ENCODE data around the gene ABR. TPM values are rescaled to one million over a fixed set of nuclear protein-coding genes. Genes with fewer than 3 reads are reported as not detected.

ABR gene
- polyA plus RNA-seq, 3 donors, result 19.8 to 160 (median 26.0) TPM

- peak overlapping the region in 1 of 7 donors; percentile 15 for H3K27ac Mint-ChIP-seq
- H3K27me3 ChIP-seq (ENCODE audit: control insufficient read depth in 2 of 2, insufficient read depth in 2 of 2, low read length in 2 of 2), result no peaks in the 10 kb centered on the region
- whole genome bisulfite sequencing (ENCODE audit: insufficient coverage), result 83% methylated on average over 26 of the region's 30 CpGs
- intact Hi-C loops (cut with micrococcal nuclease), result loop anchor here in 1 of 2 donors (10.0 kb wide), 1 partner anchor 51 kb away; no protein-coding TSS in a partner anchor
- H2AFZ ChIP-seq (ENCODE audit: insufficient read depth, low read depth, low read length, poor library complexity, severe bottlenecking), result no peak overlapping the region
- H3K9ac ChIP-seq (ENCODE audit: insufficient read depth, low read length, poor library complexity, severe bottlenecking), result no peak overlapping the region
- no peak overlapping the region for H3K27ac ChIP-seq (ENCODE audit: low read depth in 1 of 2, low read length in 2 of 2)
- H3K27me3 Mint-ChIP-seq (ENCODE audit: low read depth in 3 of 3), result peaks cover 0 to 2% (median 1%) of the 10 kb centered on the region in 3 donors
- peaks cover 88 to 90% of the 10 kb centered on the region in 2 donors for H3K36me3 ChIP-seq (replicated peaks in 1 of 2; ENCODE audit: control insufficient read depth in 1 of 2, insufficient read depth in 2 of 2, low read length in 2 of 2)
- H3K36me3 Mint-ChIP-seq, result peaks cover 72 to 89% of the 10 kb centered on the region in 2 donors
- no peaks in the 10 kb centered on the region for H3K4me1 ChIP-seq (ENCODE audit: control insufficient read depth in 1 of 2, insufficient read depth in 2 of 2, low read length in 2 of 2)
- no peaks in the 10 kb centered on the region for H3K9me3 Mint-ChIP-seq
- H3K79me2 ChIP-seq (ENCODE audit: insufficient read depth, low read length), result no peaks in the 10 kb centered on the region
- no peak overlapping the region for H3K4me3 ChIP-seq (replicated peaks in 1 of 3; ENCODE audit: low read depth in 2 of 3, low read length in 3 of 3)
- no peak for DNase-seq
- no peak overlapping the region for H3K4me3 Mint-ChIP-seq
- no peak for TF ChIP-seq CTCF (IDR thresholded peaks at IDR 0.05)
- H4K20me1 ChIP-seq (ENCODE audit: insufficient read depth, low read length), result peaks cover 90% of the 10 kb centered on the region
- H3K4me1 Mint-ChIP-seq, result no peaks in the 10 kb centered on the region
- no peaks in the 10 kb centered on the region for H3K9me3 ChIP-seq (replicated peaks in 1 of 2; ENCODE audit: control insufficient read depth in 1 of 2, insufficient read depth in 1 of 2, low read length in 2 of 2)
- H3K4me2 ChIP-seq (replicated peaks; ENCODE audit: extremely low read depth, low read length, poor library complexity, severe bottlenecking), result no peak overlapping the region
These were observed 175.6 kb downstream of the ABR start for GRCh38 chr17:1003972-1004768.

GRCh38 chr17:1003633-1003971 lies 176.2 kb downstream of the ABR start:
- Mint-ChIP-seq H3K27ac (no peak overlapping the region), H3K36me3 (peaks cover 68 to 84% of the 10 kb centered on the region in 2 donors), H3K9me3 (no peaks in the 10 kb centered on the region), H3K4me1 (no peaks in the 10 kb centered on the region), H3K27me3 (ENCODE audit: low read depth in 3 of 3) (peaks cover 0 to 2% (median 1%) of the 10 kb centered on the region in 3 donors), H3K4me3 (no peak overlapping the region)
- Histone ChIP-seq H3K9me3 (replicated peaks in 1 of 2; ENCODE audit: control insufficient read depth in 1 of 2, insufficient read depth in 1 of 2, low read length in 2 of 2) (no peaks in the 10 kb centered on the region), H3K4me1 (ENCODE audit: control insufficient read depth in 1 of 2, insufficient read depth in 2 of 2, low read length in 2 of 2) (peaks cover 0 to under 1% of the 10 kb centered on the region in 2 donors), H3K4me2 (replicated peaks; ENCODE audit: extremely low read depth, low read length, poor library complexity, severe bottlenecking) (no peak overlapping the region), H4K20me1 (ENCODE audit: insufficient read depth, low read length) (peaks cover 91% of the 10 kb centered on the region), H3K9ac (ENCODE audit: insufficient read depth, low read length, poor library complexity, severe bottlenecking) (no peak overlapping the region), H3K36me3 (replicated peaks in 1 of 2; ENCODE audit: control insufficient read depth in 1 of 2, insufficient read depth in 2 of 2, low read length in 2 of 2) (peaks cover 82 to 85% of the 10 kb centered on the region in 2 donors), H3K27ac (ENCODE audit: low read depth in 1 of 2, low read length in 2 of 2) (no peak overlapping the region), H3K79me2 (ENCODE audit: insufficient read depth, low read length) (peaks cover 4% of the 10 kb centered on the region), H3K27me3 (ENCODE audit: control insufficient read depth in 2 of 2, insufficient read depth in 2 of 2, low read length in 2 of 2) (no peaks in the 10 kb centered on the region), H3K4me3 (replicated peaks in 1 of 3; ENCODE audit: low read depth in 2 of 3, low read length in 3 of 3) (no peak overlapping the region), H2AFZ (ENCODE audit: insufficient read depth, low read depth, low read length, poor library complexity, severe bottlenecking) (no peak overlapping the region)
- intact Hi-C loops (cut with micrococcal nuclease), result loop anchor here in 1 of 2 donors (10.0 kb wide), 1 partner anchor 51 kb away; no protein-coding TSS in a partner anchor
- WGBS (ENCODE audit: insufficient coverage), result 100% methylated on average over 4 of the region's 5 CpGs
- no peak for TF ChIP-seq CTCF (IDR thresholded peaks at IDR 0.05)
- no peak for DNase-seq
